BJ (cell line): ENCODE data around the gene ZNF804A. TPM values are rescaled to one million over a fixed set of nuclear protein-coding genes. Genes with fewer than 3 reads are reported as not detected.
"Not testable (repeated sequence)": the region's sequence is repeated elsewhere in the genome, so short reads cannot be mapped to it uniquely, and the experiment has no call there.

Experiments used
- CTCF ChIA-PET: fragments of 350-600 bp; formaldehyde crosslinking; extraction: SDS; loops from one replicate; lab custom pipeline; 2021; ENCODE audit warnings: antibody characterized with exemption, inconsistent platforms; lab: Yijun Ruan, JAX
- POLR2A ChIA-PET: fragments of 300-600 bp; sonication (Branson Sonifier 250); formaldehyde crosslinking; extraction: SDS; loops from one replicate; lab custom pipeline; 2021; ENCODE audit warnings: antibody characterized with exemption; lab: Charles Lee
- DNase-seq: peaks from one replicate; pipeline ENCODE4 v3.0.0-alpha.2; 2011; ENCODE audit warnings: low read depth
- H3K27me3 ChIP-seq: 2 replicates; pipeline ENCODE4 v1.6.0; 2011; ENCODE audit warnings: low read length; ENCODE audit not compliant: control insufficient read depth, insufficient read depth
- H3K36me3 ChIP-seq: 2 replicates; pipeline ENCODE4 v1.5.1; 2011; ENCODE audit warnings: low read length; ENCODE audit not compliant: control insufficient read depth, insufficient read depth
- H3K4me3 ChIP-seq: 2 replicates; pipeline ENCODE4 v1.5.1; 2011; ENCODE audit warnings: low read depth, mild to moderate bottlenecking, control low read depth, low read length
- CTCF ChIP-seq: IDR thresholded peaks from 2 replicates; pipeline ENCODE4 v1.5.1; 2011; ENCODE audit warnings: low read depth, mild to moderate bottlenecking, control low read depth, inconsistent platforms, low read length, moderate library complexity; ENCODE audit not compliant: insufficient read depth
- polyA plus RNA-seq: library from polyadenylated mRNA; depleted of rRNA; stranded (reverse); fragments of >200 nt; gene quantifications from 2 replicates; pipeline ENCODE4 v1.2.3, GENCODE V29; 2011

Gene ZNF804A
- polyA plus RNA-seq, 1 experiment = 0.53 TPM

DNA sequence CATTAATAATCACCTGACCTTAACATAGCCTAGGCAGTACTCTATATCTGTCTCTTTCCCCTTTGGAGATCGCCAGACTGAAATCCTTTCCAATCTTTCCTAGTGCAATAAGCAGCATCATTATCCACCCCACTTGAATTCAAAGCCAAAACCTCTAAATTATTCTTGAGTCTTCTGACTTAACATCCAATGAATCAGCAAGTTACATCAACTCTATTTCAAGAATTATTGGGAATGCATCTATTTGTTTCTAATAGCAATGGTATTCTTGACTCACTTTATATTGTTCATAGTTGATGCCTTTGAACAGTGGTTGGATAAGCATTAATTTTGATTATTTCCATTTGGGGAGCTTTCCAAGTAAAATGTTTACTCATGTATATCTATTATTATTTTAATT lies 144.8 kb downstream of the ZNF804A start:
- no peak for DNase-seq
- Histone ChIP-seq H3K27me3 (no peaks in the 10 kb centered on the region), H3K36me3 (no peaks in the 10 kb centered on the region), H3K4me3 (no peak overlapping the region)
- TF ChIP-seq CTCF = no peak
- ChIA-PET CTCF (no interaction called here), POLR2A (no interaction called here)

GRCh38 chr2:184756161-184756560 lies 157.8 kb downstream of the ZNF804A start:
- Histone ChIP-seq H3K4me3 (no peak overlapping the region), H3K36me3 (no peaks in the 10 kb centered on the region), H3K27me3 (no peaks in the 10 kb centered on the region)
- no peak for TF ChIP-seq CTCF
- ChIA-PET POLR2A (no interaction called here), CTCF (no interaction called here)
- DNase-seq = no peak

GRCh38 chr2:184756885-184757284 lies 158.6 kb downstream of the ZNF804A start:
- ChIA-PET CTCF (no interaction called here), POLR2A (no interaction called here)
- no peaks in the 10 kb centered on the region for H3K36me3 ChIP-seq
- no peak for TF ChIP-seq CTCF
- no peaks in the 10 kb centered on the region for H3K27me3 ChIP-seq
- H3K4me3 ChIP-seq = no peak overlapping the region
- no peak for DNase-seq

DNA sequence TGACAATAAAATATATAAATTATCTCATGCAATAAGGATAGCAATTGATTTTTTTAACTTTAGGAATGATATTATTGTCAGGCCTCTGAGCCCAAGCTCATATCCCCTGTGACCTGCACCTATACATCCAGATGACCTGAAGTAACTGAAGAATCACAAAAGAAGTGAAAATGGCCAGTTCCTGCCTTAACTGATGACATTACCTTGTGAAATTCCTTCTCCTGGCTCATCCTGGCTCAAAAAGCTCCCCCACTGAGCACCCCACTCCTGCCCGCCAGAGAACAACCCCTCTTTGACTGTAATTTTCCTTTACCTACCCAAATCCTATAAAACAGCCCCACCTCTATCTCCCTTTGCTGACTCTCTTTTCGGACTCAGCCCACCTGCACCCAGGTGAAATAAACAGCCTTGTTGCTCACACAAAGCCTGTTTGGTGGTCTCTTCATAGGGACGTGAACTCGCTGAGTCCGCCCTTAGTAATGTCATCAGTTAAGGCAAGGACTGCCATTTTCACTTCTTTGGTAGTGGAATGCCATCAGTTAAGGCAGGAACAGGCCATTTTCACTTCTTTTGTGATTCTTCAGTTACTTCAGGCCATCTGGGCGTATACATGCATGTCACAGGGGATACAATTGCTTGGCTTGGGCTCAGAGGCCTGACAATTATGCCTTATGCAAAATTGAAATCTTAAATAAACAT lies 161.4 kb downstream of the ZNF804A start:
- H3K36me3 ChIP-seq, POLR2A ChIA-PET, CTCF ChIA-PET, DNase-seq, H3K27me3 ChIP-seq, H3K4me3 ChIP-seq: not testable (repeated sequence)

GRCh38 chr2:184760931-184761330 lies 162.6 kb downstream of the ZNF804A start:
- H3K4me3 ChIP-seq = no peak overlapping the region
- no peaks in the 10 kb centered on the region for H3K36me3 ChIP-seq
- TF ChIP-seq CTCF = no peak
- no peak for DNase-seq
- ChIA-PET CTCF (no interaction called here), POLR2A (no interaction called here)
- H3K27me3 ChIP-seq = no peaks in the 10 kb centered on the region
